IMR-90 (cell line): ENCODE data around the gene CRB1. TPM values are rescaled to one million over a fixed set of nuclear protein-coding genes. Genes with fewer than 3 reads are reported as not detected.

Source experiments
- ATAC-seq: fragments of 200-7000 bp; cut with Tn5 transposase; 2 replicates; pipeline ENCODE4 v1.9.1; 2020; ENCODE audit warnings: low read depth, mild to moderate bottlenecking, moderate library complexity
- BruUV-seq: library from RNA; stranded (reverse); fragments of 400-500 nt; replicated peaks from 2 replicates; lab custom pipeline; 2021; lab: Mats Ljungman, UMichigan
- CTCF ChIA-PET: fragments of 300-600 bp; formaldehyde crosslinking; extraction: SDS; loops from one replicate; lab custom pipeline; 2021; ENCODE audit warnings: antibody characterized with exemption; lab: Yijun Ruan, JAX
- POLR2A ChIA-PET: fragments of 300-600 bp; sonication (Branson Sonifier 250); formaldehyde crosslinking; loops from one replicate; lab custom pipeline; 2022; ENCODE audit warnings: antibody characterized with exemption; ENCODE audit not compliant: unreplicated experiment; lab: Charles Lee
- DNase-seq: peaks from one replicate; pipeline ENCODE4 v3.0.0; 2013
- H2AFZ ChIP-seq: replicated peaks from 2 replicates; pipeline ENCODE3; 2013; ENCODE audit warnings: low read length, mild to moderate bottlenecking; ENCODE audit not compliant: poor library complexity
- H2AK5ac ChIP-seq: 2 replicates; pipeline ENCODE4 v1.6.1; 2013; ENCODE audit warnings: low read depth, low read length, inconsistent platforms
- H2AK9ac ChIP-seq: replicated peaks from 2 replicates; pipeline ENCODE3; 2013; ENCODE audit warnings: mild to moderate bottlenecking, low read depth, low read length, moderate library complexity; ENCODE audit not compliant: poor library complexity
- H2BK120ac ChIP-seq: 2 replicates; pipeline ENCODE4 v1.6.1; 2013; ENCODE audit warnings: low read depth, low read length, inconsistent platforms
- H2BK15ac ChIP-seq: 3 replicates; pipeline ENCODE4 v1.6.1; 2013; ENCODE audit warnings: low read depth, low read length, inconsistent platforms
- H2BK20ac ChIP-seq: 2 replicates; pipeline ENCODE4 v1.6.1; 2013; ENCODE audit warnings: low read depth, mild to moderate bottlenecking, inconsistent platforms, low read length, moderate library complexity
- H2BK5ac ChIP-seq: 2 replicates; pipeline ENCODE4 v1.6.1; 2013; ENCODE audit warnings: mild to moderate bottlenecking, low read depth, low read length, inconsistent platforms; ENCODE audit not compliant: poor library complexity, severe bottlenecking
- H3K14ac ChIP-seq: replicated peaks from 2 replicates; pipeline ENCODE4 v1.6.1; 2013; ENCODE audit warnings: low read depth, low read length, inconsistent platforms
- H3K18ac ChIP-seq: 2 replicates; pipeline ENCODE4 v1.6.1; 2013; ENCODE audit warnings: low read depth, low read length, control low read depth
- H3K23ac ChIP-seq: 2 replicates; pipeline ENCODE4 v1.6.1; 2013; ENCODE audit warnings: low read depth, low read length, inconsistent platforms
- H3K27ac ChIP-seq: 2 replicates; pipeline ENCODE4 v1.5.1; 2013; ENCODE audit warnings: mild to moderate bottlenecking, control low read depth, low read length; ENCODE audit not compliant: insufficient read depth
- H3K27me3 ChIP-seq: 2 replicates; pipeline ENCODE4 v1.6.1; 2013; ENCODE audit warnings: low read length; ENCODE audit not compliant: control insufficient read depth, insufficient read depth
- H3K36me3 ChIP-seq: 2 replicates; pipeline ENCODE4 v1.6.1; 2013; ENCODE audit warnings: low read length, mixed read lengths; ENCODE audit not compliant: control insufficient read depth, insufficient read depth
- H3K4ac ChIP-seq: 2 replicates; pipeline ENCODE4 v1.6.1; 2013; ENCODE audit warnings: low read depth, low read length, inconsistent platforms
- H3K4me1 ChIP-seq: 2 replicates; pipeline ENCODE4 v1.6.1; 2013; ENCODE audit warnings: low read length, mixed read lengths; ENCODE audit not compliant: control insufficient read depth, insufficient read depth
- H3K4me2 ChIP-seq: 2 replicates; pipeline ENCODE4 v1.6.1; 2013; ENCODE audit warnings: low read depth, mild to moderate bottlenecking, control low read depth, low read length, moderate library complexity
- H3K4me3 ChIP-seq: 2 replicates; pipeline ENCODE4 v1.5.1; 2013; ENCODE audit warnings: low read depth, mild to moderate bottlenecking, control low read depth, low read length, moderate library complexity; ENCODE audit not compliant: insufficient read depth
- H3K56ac ChIP-seq: 2 replicates; pipeline ENCODE4 v1.6.1; 2013; ENCODE audit warnings: low read length, inconsistent platforms; ENCODE audit not compliant: insufficient read depth; ENCODE audit errors: extremely low read depth
- H3K79me1 ChIP-seq, 2 experiments: 2 replicates each; pipeline ENCODE4 v1.6.1; 2013; ENCODE audit warnings: low read length in 2 of 2, inconsistent platforms in 1 of 2, low read depth in 1 of 2
- H3K9ac ChIP-seq: 2 replicates; pipeline ENCODE4 v1.6.1; 2013; ENCODE audit warnings: low read depth, low read length, control low read depth
- H3K9me1 ChIP-seq: 2 replicates; pipeline ENCODE4 v1.6.1; 2013; ENCODE audit warnings: low read length, inconsistent platforms; ENCODE audit not compliant: insufficient read depth
- H3K9me3 ChIP-seq: 2 replicates; pipeline ENCODE4 v1.6.1; 2013; ENCODE audit warnings: low read length; ENCODE audit not compliant: control insufficient read depth, insufficient read depth
- H4K20me1 ChIP-seq: 2 replicates; pipeline ENCODE4 v1.6.1; 2013; ENCODE audit warnings: low read length, inconsistent platforms; ENCODE audit not compliant: insufficient read depth
- H4K5ac ChIP-seq: 2 replicates; pipeline ENCODE4 v1.6.1; 2013; ENCODE audit warnings: mild to moderate bottlenecking, low read depth, low read length, control low read depth
- H4K8ac ChIP-seq, 2 experiments: 2 replicates each; pipeline ENCODE4 v1.6.1; 2013; ENCODE audit warnings: low read depth in 2 of 2, low read length in 2 of 2, control low read depth in 1 of 2, inconsistent platforms in 1 of 2
- H4K91ac ChIP-seq: 2 replicates; pipeline ENCODE4 v1.6.1; 2013; ENCODE audit warnings: low read depth, low read length, inconsistent platforms; ENCODE audit not compliant: insufficient read depth
- CTCF ChIP-seq: conservative IDR thresholded peaks from 2 replicates; pipeline ENCODE4 v1.5.1; 2012; ENCODE audit warnings: mild to moderate bottlenecking, low read depth, low read length, improper control_type of control experiment
- RAD21 ChIP-seq: IDR thresholded peaks from 2 replicates; pipeline ENCODE4 v1.6.1; 2012; ENCODE audit warnings: low read length, improper control_type of control experiment
- USF2 ChIP-seq: fragments of 150-350 bp; IDR thresholded peaks from 2 replicates; pipeline ENCODE4 v1.6.1; 2017; ENCODE audit warnings: mild to moderate bottlenecking, antibody characterized with exemption, low read length, low read depth
- WGBS, 2 experiments: methylation state at CpG; one replicate each; pipeline versions ENCODE4 v1.1.5 to v1.1.7; 2013; ENCODE audit warnings: missing lambda C conversion rate in 2 of 2; ENCODE audit not compliant: insufficient read length in 1 of 2; ENCODE audit errors: extremely low coverage in 2 of 2; 5-methylcytosine and 5-hydroxymethylcytosine counted together
- dilution Hi-C: fragments of 300-500 bp; cut with HindIII; formaldehyde crosslinking; loops from one replicate; pipeline ENCODE4 v1.14.3; 2018; ENCODE audit warnings: low sequenced_read_pairs; ENCODE audit not compliant: unreplicated experiment
- in situ Hi-C: fragments of 300-500 bp; cut with MboI; formaldehyde crosslinking; loops from 3 replicates; pipeline ENCODE4 v1.14.3; 2019; ENCODE audit warnings: low sequenced_read_pairs, inconsistent platforms, mixed read lengths
- intact Hi-C: fragments of 100-400 bp; cut with micrococcal nuclease; formaldehyde crosslinking; loops from 2 replicates; pipeline ENCODE4 v1.10.0; 2022
- polyA plus RNA-seq, 3 experiments: library from polyadenylated mRNA; depleted of rRNA; stranded (reverse); fragments of >200 nt; gene quantifications; 2 replicates each; pipeline ENCODE4 v1.2.3, GENCODE V29; 2012; ENCODE audit warnings: low replicate concordance in 1 of 3
- total RNA-seq: library from RNA; depleted of rRNA; stranded (reverse); fragments of >200 nt; gene quantifications from 2 replicates; pipeline ENCODE4 v1.2.3, GENCODE V29; 2012

The CRB1 gene
- total and polyA plus RNA-seq, 2 of the 4 experiments (the other 2 are of a cell fraction) = not detected

GRCh38 chr1:197224160-197224559 lies 43.9 kb upstream of the CRB1 start:
- no peaks in the 10 kb centered on the region for H4K20me1 ChIP-seq
- H3K18ac ChIP-seq = no peak overlapping the region
- H3K36me3 ChIP-seq = no peaks in the 10 kb centered on the region
- no CpG with 5 or more reads among the region's 1 CpG for WGBS, 2 experiments
- no peaks in the 10 kb centered on the region for H3K4me1 ChIP-seq
- H4K5ac ChIP-seq = no peak overlapping the region
- H3K23ac ChIP-seq = no peak overlapping the region
- no peak overlapping the region for H2BK20ac ChIP-seq
- no peaks in the 10 kb centered on the region for H3K9me3 ChIP-seq
- no peak overlapping the region for H3K9ac ChIP-seq
- H2BK15ac ChIP-seq = no peak overlapping the region
- DNase-seq (no peak), ATAC-seq (no peak)
- no peak overlapping the region for H4K91ac ChIP-seq
- no peaks in the 10 kb centered on the region for H3K79me1 ChIP-seq
- ChIA-PET CTCF (interaction anchor here (0.6 to 1.1 kb wide), 3 partner anchors 10 to 12 kb away, joined by 3 read pairs; no protein-coding TSS in a partner anchor), POLR2A (no interaction called here)
- H3K27me3 ChIP-seq = no peaks in the 10 kb centered on the region
- no peak overlapping the region for H2AK5ac ChIP-seq
- H2AK9ac ChIP-seq = no peak overlapping the region
- no peak overlapping the region for H3K4ac ChIP-seq
- in situ Hi-C loops (no loop called here), intact Hi-C loops (no loop called here), dilution Hi-C loops (no loop called here)
- TF ChIP-seq USF2 = no peak
- peak; percentile 35 for TF ChIP-seq CTCF
- no peak for TF ChIP-seq RAD21
- no TSS peak for BruUV-seq
- H4K8ac ChIP-seq = no peak overlapping the region
- H3K56ac ChIP-seq = no peak overlapping the region
- no peak overlapping the region for H3K4me3 ChIP-seq
- H3K4me2 ChIP-seq = no peak overlapping the region
- no peak overlapping the region for H2BK120ac ChIP-seq
- no peak overlapping the region for H3K14ac ChIP-seq
- H2AFZ ChIP-seq = no peak overlapping the region
- H3K9me1 ChIP-seq = no peaks in the 10 kb centered on the region
- no peak overlapping the region for H3K27ac ChIP-seq
- no peak overlapping the region for H2BK5ac ChIP-seq
